ENCODE data around the gene RHOBTB1. TPM values are rescaled to one million over a fixed set of nuclear protein-coding genes. Genes with fewer than 3 reads are reported as not detected.

Gene RHOBTB1
- total RNA-seq, 6 donors from 2014 or later: 10.4 to 28.3 (median 13.7) TPM

GRCh38 chr10:60883187-60883586, 60.8 kb downstream of the RHOBTB1 start:
- DNase-seq (peak in 1 of 2 donors; percentile 32), ATAC-seq (ENCODE audit: low FRiP score in 2 of 2) (no peak)
- H3K9me3 ChIP-seq: no peaks in the 10 kb centered on the region
- TF ChIP-seq CTCF (IDR thresholded peaks at IDR 0.05) (peak in 4 of 6 experiments; percentile 37 to 54 (median 44)), POLR2AphosphoS5 (IDR thresholded peaks at IDR 0.05) (no peak)
- H3K4me3 ChIP-seq: no peak overlapping the region
- WGBS, 2 donors: 65 to 67% methylated on average over 6 of the region's 6 CpGs
- H3K36me3 ChIP-seq: peaks cover 0 to 40% (median under 1%) of the 10 kb centered on the region in 4 donors
- no peaks in the 10 kb centered on the region for H3K27me3 ChIP-seq
- no peaks in the 10 kb centered on the region for H3K4me1 ChIP-seq
- H3K27ac ChIP-seq: no peak overlapping the region

- 74 to 88% methylated on average over 3 of the region's 3 CpGs for WGBS, 2 donors
- H3K9me3 ChIP-seq: no peaks in the 10 kb centered on the region
Measured at GRCh38 chr10:60878224-60878623, 65.8 kb downstream of the RHOBTB1 start.

GRCh38 chr10:60877777-60878120, 66.2 kb downstream of the RHOBTB1 start:
- ATAC-seq (ENCODE audit: low FRiP score in 2 of 2): no peak
- no peaks in the 10 kb centered on the region for H3K4me1 ChIP-seq
- no peak overlapping the region for H3K27ac ChIP-seq
- no peaks in the 10 kb centered on the region for H3K27me3 ChIP-seq
- H3K36me3 ChIP-seq: peaks cover 0 to 21% (median 7%) of the 10 kb centered on the region in 4 donors
- no peak for DNase-seq
- no peaks in the 10 kb centered on the region for H3K9me3 ChIP-seq
- no peak overlapping the region for H3K4me3 ChIP-seq
- WGBS, 2 donors: 91 to 92% methylated on average over 2 of the region's 2 CpGs
- TF ChIP-seq EP300 (IDR thresholded peaks at IDR 0.05) (no peak), POLR2AphosphoS5 (IDR thresholded peaks at IDR 0.05) (no peak)

More at GRCh38 chr10:60878224-60878623, 65.8 kb downstream of the RHOBTB1 start:
- Histone ChIP-seq H3K27ac (no peak overlapping the region), H3K4me3 (no peak overlapping the region), H3K36me3 (peaks cover 0 to 23% (median 5%) of the 10 kb centered on the region in 4 donors), H3K4me1 (no peaks in the 10 kb centered on the region), H3K27me3 (no peaks in the 10 kb centered on the region)
- no peak for TF ChIP-seq POLR2A (IDR thresholded peaks at IDR 0.05)
- no peak for TF ChIP-seq POLR2AphosphoS5 (IDR thresholded peaks at IDR 0.05)
- TF ChIP-seq EP300 (IDR thresholded peaks at IDR 0.05): no peak
- no peak for TF ChIP-seq CTCF (IDR thresholded peaks at IDR 0.05)
- ATAC-seq (ENCODE audit: low FRiP score in 2 of 2) (no peak), DNase-seq (no peak)

- Histone ChIP-seq H3K27me3 (no peaks in the 10 kb centered on the region), H3K36me3 (peaks cover 0 to 17% (median 9%) of the 10 kb centered on the region in 4 donors), H3K9me3 (no peaks in the 10 kb centered on the region), H3K27ac (no peak overlapping the region), H3K4me3 (no peak overlapping the region), H3K4me1 (no peaks in the 10 kb centered on the region)
- TF ChIP-seq POLR2AphosphoS5 (IDR thresholded peaks at IDR 0.05) (no peak), POLR2A (IDR thresholded peaks at IDR 0.05) (no peak), CTCF (IDR thresholded peaks at IDR 0.05) (no peak), EP300 (IDR thresholded peaks at IDR 0.05) (no peak)
- DNase-seq (no peak), ATAC-seq (ENCODE audit: low FRiP score in 2 of 2) (no peak)
- WGBS, 2 donors: 91 to 94% methylated on average over 3 of the region's 3 CpGs
Measured at GRCh38 chr10:60877061-60877776, 66.8 kb downstream of the RHOBTB1 start.

- Histone ChIP-seq H3K9me3 (no peaks in the 10 kb centered on the region), H3K4me3 (no peak overlapping the region), H3K27me3 (no peaks in the 10 kb centered on the region), H3K27ac (no peak overlapping the region), H3K4me1 (no peaks in the 10 kb centered on the region), H3K36me3 (peaks cover 0 to 29% (median 15%) of the 10 kb centered on the region in 4 donors)
- TF ChIP-seq POLR2AphosphoS5 (IDR thresholded peaks at IDR 0.05) (no peak), CTCF (IDR thresholded peaks at IDR 0.05) (no peak), POLR2A (IDR thresholded peaks at IDR 0.05) (no peak), EP300 (IDR thresholded peaks at IDR 0.05) (no peak)
- DNase-seq: no peak
- no peak for ATAC-seq (ENCODE audit: low FRiP score in 2 of 2)
- WGBS, 2 donors: 96% methylated on average over 4 of the region's 4 CpGs
Measured at GRCh38 chr10:60873758-60874157, 70.2 kb downstream of the RHOBTB1 start.

Measured in upper lobe of left lung (tissue), 6 donors.